ENCODE results near the gene FOXQ1.
A peak's percentile ranks its signal among the peaks of the same experiment; 100 is the strongest.

FOXQ1 gene

GRCh38 chr6:1310628-1311399, 1.1 kb upstream of the FOXQ1 start (continued):
- no peak for TF ChIP-seq ZNF48 (tag by site-specific recombination; IDR thresholded peaks at IDR 0.05)
- TF ChIP-seq ZNF239 (tag by site-specific recombination; IDR thresholded peaks at IDR 0.05): no peak
- TF ChIP-seq ZNF16 (tag by site-specific recombination; IDR thresholded peaks at IDR 0.05; ENCODE audit: low read depth): no peak
- TF ChIP-seq IKZF3 (tag by site-specific recombination; IDR thresholded peaks at IDR 0.05): peak; percentile 73; the same call in 1 of the 2 replicates
- TF ChIP-seq ZNF776 (tag by site-specific recombination; IDR thresholded peaks at IDR 0.05; ENCODE audit: borderline replicate concordance): no peak
- no peak for TF ChIP-seq ZNF510 (tag by site-specific recombination; IDR thresholded peaks at IDR 0.05; ENCODE audit: insufficient replicate concordance)
- TF ChIP-seq ZNF26 (tag by site-specific recombination; IDR thresholded peaks at IDR 0.05): no peak
- TF ChIP-seq ZNF530 (tag by site-specific recombination; IDR thresholded peaks at IDR 0.05; ENCODE audit: low read depth): no peak
- no peak for TF ChIP-seq ZNF654 (tag by site-specific recombination; IDR thresholded peaks at IDR 0.05; ENCODE audit: low read depth)
- no peak for TF ChIP-seq ZNF2 (tag by site-specific recombination; IDR thresholded peaks at IDR 0.05)
- 0 out of 2 replicates have a peak, but pooled peaks have one; percentile 6 for TF ChIP-seq ZNF394 (tag by site-specific recombination; IDR thresholded peaks at IDR 0.05; ENCODE audit: borderline replicate concordance)

GRCh38 chr6:1312203-1312472, 240 bp downstream of the FOXQ1 start:
- ChIA-PET POLR2A (no interaction called here), CTCF (interaction anchor here (0.6 to 1.7 kb wide), 7 partner anchors 21 to 590 kb away, joined by 3 to 4 read pairs (median 3); no protein-coding TSS in a partner anchor)
- H3K27ac ChIP-seq (ENCODE audit: extremely low read depth, low read depth, low read length): peak overlapping the region; percentile 82
- no peaks in the 10 kb centered on the region for H3K36me3 ChIP-seq (ENCODE audit: control insufficient read depth in 2 of 2, insufficient read depth in 1 of 2, low read length in 2 of 2)
- no peaks in the 10 kb centered on the region for H3K9me3 ChIP-seq (ENCODE audit: control insufficient read depth, insufficient read depth, low read depth, low read length)
- peak overlapping the region; percentile 45 for H3K4me3 ChIP-seq (ENCODE audit: low read depth, low read length)
- no peaks in the 10 kb centered on the region; the same call in 1 of the 2 replicates for H3K4me1 ChIP-seq (ENCODE audit: control insufficient read depth, insufficient read depth, low read length)
- TF ChIP-seq ZNF335 (tag by site-specific recombination; conservative IDR thresholded peaks at IDR 0.05): peak; percentile 22
- TF ChIP-seq, protein P1, sequence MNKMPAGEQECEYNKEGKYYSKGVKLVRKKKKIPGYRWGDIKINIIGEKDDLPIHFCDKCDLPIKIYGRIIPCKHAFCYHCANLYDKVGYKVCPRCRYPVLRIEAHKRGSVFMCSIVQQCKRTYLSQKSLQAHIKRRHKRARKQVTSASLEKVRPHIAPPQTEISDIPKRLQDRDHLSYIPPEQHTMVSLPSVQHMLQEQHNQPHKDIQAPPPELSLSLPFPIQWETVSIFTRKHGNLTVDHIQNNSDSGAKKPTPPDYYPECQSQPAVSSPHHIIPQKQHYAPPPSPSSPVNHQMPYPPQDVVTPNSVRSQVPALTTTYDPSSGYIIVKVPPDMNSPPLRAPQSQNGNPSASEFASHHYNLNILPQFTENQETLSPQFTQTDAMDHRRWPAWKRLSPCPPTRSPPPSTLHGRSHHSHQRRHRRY (tag by site-specific recombination; IDR thresholded peaks at IDR 0.05): no peak
- TF ChIP-seq ZNF184 (tag by site-specific recombination; IDR thresholded peaks at IDR 0.05): no peak
- no peak for TF ChIP-seq KLF8 (tag by site-specific recombination; IDR thresholded peaks at IDR 0.05)
- TF ChIP-seq ZSCAN30 (tag by site-specific recombination; IDR thresholded peaks at IDR 0.05): no peak; the same call in 1 of the 2 replicates
- TF ChIP-seq, protein P2, sequence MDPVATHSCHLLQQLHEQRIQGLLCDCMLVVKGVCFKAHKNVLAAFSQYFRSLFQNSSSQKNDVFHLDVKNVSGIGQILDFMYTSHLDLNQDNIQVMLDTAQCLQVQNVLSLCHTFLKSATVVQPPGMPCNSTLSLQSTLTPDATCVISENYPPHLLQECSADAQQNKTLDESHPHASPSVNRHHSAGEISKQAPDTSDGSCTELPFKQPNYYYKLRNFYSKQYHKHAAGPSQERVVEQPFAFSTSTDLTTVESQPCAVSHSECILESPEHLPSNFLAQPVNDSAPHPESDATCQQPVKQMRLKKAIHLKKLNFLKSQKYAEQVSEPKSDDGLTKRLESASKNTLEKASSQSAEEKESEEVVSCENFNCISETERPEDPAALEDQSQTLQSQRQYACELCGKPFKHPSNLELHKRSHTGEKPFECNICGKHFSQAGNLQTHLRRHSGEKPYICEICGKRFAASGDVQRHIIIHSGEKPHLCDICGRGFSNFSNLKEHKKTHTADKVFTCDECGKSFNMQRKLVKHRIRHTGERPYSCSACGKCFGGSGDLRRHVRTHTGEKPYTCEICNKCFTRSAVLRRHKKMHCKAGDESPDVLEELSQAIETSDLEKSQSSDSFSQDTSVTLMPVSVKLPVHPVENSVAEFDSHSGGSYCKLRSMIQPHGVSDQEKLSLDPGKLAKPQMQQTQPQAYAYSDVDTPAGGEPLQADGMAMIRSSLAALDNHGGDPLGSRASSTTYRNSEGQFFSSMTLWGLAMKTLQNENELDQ (tag by site-specific recombination; IDR thresholded peaks at IDR 0.05; ENCODE audit: low read depth): no peak
- no peak for TF ChIP-seq ZNF302 (tag by site-specific recombination; IDR thresholded peaks at IDR 0.05; ENCODE audit: low read depth)
- TF ChIP-seq KLF1 (tag by site-specific recombination; IDR thresholded peaks at IDR 0.05): 0 out of 2 replicates have a peak, but pooled peaks have one; percentile 19
- TF ChIP-seq, protein P3, sequence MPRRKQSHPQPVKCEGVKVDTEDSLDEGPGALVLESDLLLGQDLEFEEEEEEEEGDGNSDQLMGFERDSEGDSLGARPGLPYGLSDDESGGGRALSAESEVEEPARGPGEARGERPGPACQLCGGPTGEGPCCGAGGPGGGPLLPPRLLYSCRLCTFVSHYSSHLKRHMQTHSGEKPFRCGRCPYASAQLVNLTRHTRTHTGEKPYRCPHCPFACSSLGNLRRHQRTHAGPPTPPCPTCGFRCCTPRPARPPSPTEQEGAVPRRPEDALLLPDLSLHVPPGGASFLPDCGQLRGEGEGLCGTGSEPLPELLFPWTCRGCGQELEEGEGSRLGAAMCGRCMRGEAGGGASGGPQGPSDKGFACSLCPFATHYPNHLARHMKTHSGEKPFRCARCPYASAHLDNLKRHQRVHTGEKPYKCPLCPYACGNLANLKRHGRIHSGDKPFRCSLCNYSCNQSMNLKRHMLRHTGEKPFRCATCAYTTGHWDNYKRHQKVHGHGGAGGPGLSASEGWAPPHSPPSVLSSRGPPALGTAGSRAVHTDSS (tag by site-specific recombination; IDR thresholded peaks at IDR 0.05): no peak
- TF ChIP-seq ZNF280C (tag by site-specific recombination; IDR thresholded peaks at IDR 0.05): no peak
- TF ChIP-seq ZNF114 (tag by site-specific recombination; IDR thresholded peaks at IDR 0.05): no peak
- TF ChIP-seq, protein P4, sequence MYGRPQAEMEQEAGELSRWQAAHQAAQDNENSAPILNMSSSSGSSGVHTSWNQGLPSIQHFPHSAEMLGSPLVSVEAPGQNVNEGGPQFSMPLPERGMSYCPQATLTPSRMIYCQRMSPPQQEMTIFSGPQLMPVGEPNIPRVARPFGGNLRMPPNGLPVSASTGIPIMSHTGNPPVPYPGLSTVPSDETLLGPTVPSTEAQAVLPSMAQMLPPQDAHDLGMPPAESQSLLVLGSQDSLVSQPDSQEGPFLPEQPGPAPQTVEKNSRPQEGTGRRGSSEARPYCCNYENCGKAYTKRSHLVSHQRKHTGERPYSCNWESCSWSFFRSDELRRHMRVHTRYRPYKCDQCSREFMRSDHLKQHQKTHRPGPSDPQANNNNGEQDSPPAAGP (tag by site-specific recombination; IDR thresholded peaks at IDR 0.05): no peak
- no peak for TF ChIP-seq ZNF837 (tag by site-specific recombination; IDR thresholded peaks at IDR 0.05)
